DOHH2 (cell line): Measurements from ENCODE around the gene TRIM6.

ENCODE experiments used
- H3F3A ChIP-seq: fragments of 200-600 bp; sonication (generic), shearing (Covaris generic); 2 replicates; pipeline ENCODE4 v1.6.0; 2016; ENCODE audit warnings: antibody characterized with exemption, mild to moderate bottlenecking; ENCODE audit not compliant: control insufficient read depth, insufficient read depth
- H3K27ac ChIP-seq: fragments of 200-600 bp; sonication (generic); 2 replicates; pipeline ENCODE4 v1.5.1; 2014; ENCODE audit warnings: low read depth, mild to moderate bottlenecking, low read length, moderate library complexity
- H3K27me3 ChIP-seq: fragments of 200-600 bp; sonication (generic); 2 replicates; pipeline ENCODE4 v1.6.1; 2014; ENCODE audit warnings: mild to moderate bottlenecking, low read length, mixed read lengths; ENCODE audit not compliant: control insufficient read depth
- H3K36me3 ChIP-seq: fragments of 200-600 bp; sonication (generic); 2 replicates; pipeline ENCODE4 v1.6.1; 2014; ENCODE audit warnings: mild to moderate bottlenecking, low read length, moderate library complexity, mixed read lengths; ENCODE audit not compliant: control insufficient read depth
- H3K4me1 ChIP-seq: fragments of 200-600 bp; sonication (generic); 2 replicates; pipeline ENCODE4 v1.6.1; 2014; ENCODE audit warnings: mild to moderate bottlenecking, low read length, mixed read lengths; ENCODE audit not compliant: control insufficient read depth
- H3K4me2 ChIP-seq: fragments of 200-600 bp; sonication (generic); 2 replicates; pipeline ENCODE4 v1.6.0; 2014; ENCODE audit warnings: mild to moderate bottlenecking, low read length, moderate library complexity
- H3K4me3 ChIP-seq: fragments of 200-600 bp; sonication (generic); 2 replicates; pipeline ENCODE4 v1.5.1; 2014; ENCODE audit warnings: mild to moderate bottlenecking, low read length, mixed read lengths
- H3K79me2 ChIP-seq: fragments of 200-600 bp; sonication (generic); 2 replicates; pipeline ENCODE4 v1.6.1; 2014; ENCODE audit warnings: mild to moderate bottlenecking, low read length, mixed read lengths; ENCODE audit not compliant: control insufficient read depth
- H3K9me2 ChIP-seq: fragments of 200-600 bp; sonication (generic); replicated peaks from 2 replicates; pipeline ENCODE4 v1.6.1; 2014; ENCODE audit warnings: mild to moderate bottlenecking, low read length, mixed read lengths; ENCODE audit not compliant: control insufficient read depth
- H3K9me3 ChIP-seq: fragments of 200-600 bp; sonication (generic); 2 replicates; pipeline ENCODE4 v1.6.1; 2014; ENCODE audit warnings: antibody characterized with exemption, low read length, mixed read lengths; ENCODE audit not compliant: control insufficient read depth, insufficient read depth
- H4K20me1 ChIP-seq: fragments of 200-600 bp; sonication (generic); 2 replicates; pipeline ENCODE4 v1.6.0; 2014; ENCODE audit warnings: low read depth, mild to moderate bottlenecking, antibody characterized with exemption, low read length, moderate library complexity; ENCODE audit not compliant: control insufficient read depth, insufficient read depth
- CTCF ChIP-seq: fragments of 200-600 bp; sonication (generic); IDR thresholded peaks from one replicate; pipeline ENCODE4 v1.5.1; 2014; ENCODE audit warnings: antibody characterized with exemption, mild to moderate bottlenecking, low read depth, low read length; ENCODE audit not compliant: poor library complexity, severe bottlenecking
- EZH2phosphoT487 ChIP-seq: fragments of 200-600 bp; sonication (generic); IDR thresholded peaks from 2 replicates; pipeline ENCODE4 v1.6.1; 2017; ENCODE audit warnings: borderline replicate concordance, mild to moderate bottlenecking, antibody characterized with exemption, low read length, moderate library complexity, mixed read lengths

The TRIM6 gene

DNA sequence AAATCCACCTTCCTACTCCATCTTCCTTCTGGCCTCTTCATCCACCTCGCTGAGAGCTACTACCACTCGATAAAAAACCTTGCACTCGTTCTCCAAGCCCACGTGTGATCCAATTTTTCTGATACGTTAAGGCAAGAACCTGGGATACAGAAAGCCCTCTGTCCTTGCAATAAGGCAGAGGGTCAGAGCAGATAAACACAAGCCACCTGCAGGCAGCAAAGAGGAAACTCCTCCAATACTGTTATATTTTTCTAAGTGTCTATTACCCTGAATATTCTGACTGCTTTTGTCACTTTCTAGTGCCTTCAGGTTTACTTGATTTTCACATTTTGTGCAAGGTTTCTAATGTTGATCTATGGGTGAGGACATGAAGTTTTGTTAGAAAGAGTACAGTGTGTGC, 61.9 kb downstream of the TRIM6 start:
- Histone ChIP-seq H3K36me3 (no peaks in the 10 kb centered on the region), H3K4me2 (no peak overlapping the region), H3K27ac (no peak overlapping the region), H3K9me3 (peaks cover 3% of the 10 kb centered on the region; the same call in 1 of the 2 replicates), H3K4me1 (no peaks in the 10 kb centered on the region), H3K79me2 (no peaks in the 10 kb centered on the region), H3F3A (no peaks in the 10 kb centered on the region), H3K27me3 (no peaks in the 10 kb centered on the region), H3K9me2 (no peaks in the 10 kb centered on the region), H4K20me1 (no peaks in the 10 kb centered on the region), H3K4me3 (no peak overlapping the region)
- TF ChIP-seq EZH2phosphoT487 (no peak), CTCF (no peak)
